HTR-8/SVneo (cell line): ENCODE measurements around the gene GLI2.

ENCODE experiments used
- DNase-seq: peaks from one replicate; pipeline ENCODE4 v3.0.0; 2011; ENCODE audit warnings: low spot score, mixed read lengths; ENCODE audit not compliant: insufficient read length
- FAIRE-seq: peaks from 2 replicates; lab custom pipeline; 2011; peaks lifted over from hg19 to GRCh38; lab: Jason Lieb, UNC

GLI2 gene

DNA sequence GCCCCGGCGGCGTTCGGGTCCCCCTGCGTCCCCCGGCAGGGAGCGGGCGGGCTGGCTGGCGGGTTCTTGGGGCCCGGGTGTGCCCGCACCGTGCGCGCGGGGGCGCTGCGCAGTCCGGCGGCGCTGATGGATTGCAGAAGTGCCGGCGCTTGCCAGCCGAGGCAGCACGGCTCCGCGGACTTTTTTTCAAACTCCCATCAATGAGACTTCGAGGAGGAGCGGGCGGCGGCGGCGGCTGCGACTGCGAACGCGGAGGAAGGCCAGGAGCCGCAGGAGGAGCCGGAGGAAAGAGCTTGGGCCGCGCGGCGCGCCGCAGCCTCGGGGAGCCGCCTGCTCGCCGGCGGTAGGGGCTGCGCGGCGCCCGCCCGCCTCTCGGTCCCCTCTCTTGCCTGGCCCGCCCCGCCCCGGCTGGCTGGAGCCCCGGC is at the start of gene GLI2:
GLI2 (plus strand) TSS at position 123 of the 425 bp plus-strand sequence. CDS start 61,453 bp downstream, outside the sequence.
- DNase-seq (peak; percentile 64), FAIRE-seq (peak; percentile 80)

DNA sequence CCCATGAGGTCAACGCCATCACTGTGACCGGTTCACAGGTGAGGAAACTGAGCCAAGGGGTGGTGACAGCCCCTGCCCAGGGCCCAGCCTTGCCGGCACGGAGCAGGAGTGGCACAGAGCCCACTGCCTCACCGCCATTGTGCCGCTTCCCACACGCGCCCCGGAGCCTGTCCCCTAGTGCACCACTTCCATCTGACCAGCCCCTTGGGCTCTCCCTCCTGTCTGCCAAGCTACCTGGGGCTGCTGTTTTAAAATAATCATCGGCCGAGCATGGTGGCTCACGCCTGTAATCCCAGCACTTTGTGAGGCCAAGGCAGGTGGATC is 49.7 kb upstream of the GLI2 start:
- FAIRE-seq (no peak), DNase-seq (no peak)

DNA sequence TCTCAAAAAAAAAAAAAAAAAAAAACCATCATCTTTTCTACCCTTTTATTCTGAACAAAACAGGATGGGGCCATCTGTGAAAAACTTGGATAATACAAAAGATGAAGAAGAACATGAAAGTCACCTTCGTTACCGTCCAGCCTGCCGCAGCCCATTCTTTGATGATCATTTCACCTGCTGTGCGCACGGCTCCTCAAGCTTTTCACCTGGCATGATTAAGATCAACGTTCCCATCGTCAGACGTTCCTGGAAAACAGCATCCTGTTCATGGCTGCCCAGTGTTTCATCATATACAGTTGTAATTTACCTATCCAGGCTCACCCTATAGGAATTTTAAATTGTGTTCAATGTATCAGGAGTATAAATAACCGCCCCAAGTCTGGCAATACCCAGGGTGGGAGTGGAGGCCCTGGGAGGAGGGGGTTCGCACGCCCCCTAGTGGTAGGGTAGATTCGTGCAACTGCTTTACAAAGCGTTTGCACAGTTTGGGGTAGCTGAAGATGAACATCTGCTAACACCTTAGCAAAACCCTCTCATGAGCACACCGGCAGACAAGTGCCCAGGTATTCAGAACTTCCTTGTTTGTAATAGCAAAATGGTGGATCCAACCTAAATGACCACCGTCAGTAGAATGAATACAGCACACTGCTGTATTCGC is 49.0 kb upstream of the GLI2 start:
- no peak for DNase-seq
- FAIRE-seq, result peak; percentile 20

DNA sequence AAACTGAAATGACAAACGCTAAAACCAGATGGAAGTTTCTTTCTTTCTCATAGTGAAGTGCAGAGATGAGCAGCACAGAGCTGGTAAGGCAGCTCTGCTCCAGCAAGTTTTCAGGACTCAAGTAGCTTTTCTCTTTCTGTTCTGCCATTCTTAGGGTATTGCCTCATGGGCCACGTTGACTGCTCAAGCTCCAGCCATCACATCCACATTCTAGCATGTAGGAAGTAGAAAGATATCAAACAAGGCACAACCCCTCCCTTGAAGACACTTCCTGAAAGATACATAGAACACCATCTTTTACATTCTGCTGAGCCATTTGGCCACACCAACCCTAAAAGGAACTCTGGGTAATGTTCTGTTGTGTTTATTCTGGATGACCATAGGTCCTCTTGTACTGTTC is 48.5 kb upstream of the GLI2 start:
- FAIRE-seq, result no peak
- DNase-seq, result no peak

DNA sequence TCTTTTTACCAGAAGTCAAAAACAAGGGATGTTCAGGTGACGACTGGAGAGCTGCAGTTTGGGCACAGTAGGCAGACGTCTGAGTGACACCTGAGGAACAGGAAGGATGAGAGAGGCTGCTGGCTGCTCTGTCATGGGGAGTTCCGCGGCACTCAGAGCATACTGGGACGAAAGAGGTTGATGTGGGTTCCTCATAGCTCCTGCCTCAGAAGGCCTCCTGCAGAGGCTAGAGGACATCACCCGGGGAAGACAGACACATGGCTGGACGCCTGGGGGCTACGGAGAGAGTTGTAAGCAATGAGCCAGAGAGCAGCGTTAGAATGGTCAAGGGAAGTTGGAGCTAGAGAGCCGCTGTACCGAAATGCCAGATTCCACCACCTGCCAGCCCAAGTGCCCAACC is 45.1 kb upstream of the GLI2 start:
- FAIRE-seq (no peak), DNase-seq (no peak)

DNA sequence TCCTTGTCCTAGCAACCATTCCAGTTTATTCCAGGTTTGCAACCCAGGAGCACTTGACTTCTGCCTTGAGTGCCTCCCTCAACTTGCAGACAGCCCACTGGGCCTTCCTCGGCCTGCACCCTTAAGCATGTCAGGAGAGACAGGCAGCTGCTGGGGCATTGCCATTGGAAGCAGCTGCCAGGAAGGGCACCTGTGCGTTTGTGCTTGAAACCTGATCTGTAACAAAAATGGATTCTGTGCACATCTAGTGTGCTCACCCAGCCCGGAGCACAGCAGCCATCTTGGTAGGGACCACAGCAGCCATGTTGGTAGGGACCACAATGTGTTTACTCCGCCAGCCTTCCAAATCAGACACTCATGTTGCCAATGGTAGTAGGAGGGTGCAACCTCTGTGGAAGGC is 44.3 kb upstream of the GLI2 start:
- no peak for DNase-seq
- no peak for FAIRE-seq

DNA sequence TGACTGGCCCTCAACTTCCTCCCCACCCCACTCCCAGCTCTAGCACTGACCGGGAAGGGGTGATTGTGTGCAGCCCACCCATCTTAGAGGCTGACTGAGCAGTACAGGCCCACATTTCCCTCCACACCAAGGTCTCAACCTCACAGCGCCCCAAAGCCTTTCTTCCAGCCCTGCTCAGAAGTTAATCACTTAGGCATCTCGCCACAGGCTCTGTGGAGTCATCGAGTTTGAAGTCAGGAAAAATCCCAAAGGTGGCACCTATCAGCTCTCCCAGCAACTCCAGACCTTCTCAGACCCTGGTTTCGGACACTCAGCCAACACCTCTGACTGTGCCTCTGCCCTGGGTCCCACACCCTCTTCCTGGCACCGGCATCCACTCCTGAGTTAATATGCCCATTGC is 43.0 kb upstream of the GLI2 start:
- DNase-seq (no peak), FAIRE-seq (no peak)

DNA sequence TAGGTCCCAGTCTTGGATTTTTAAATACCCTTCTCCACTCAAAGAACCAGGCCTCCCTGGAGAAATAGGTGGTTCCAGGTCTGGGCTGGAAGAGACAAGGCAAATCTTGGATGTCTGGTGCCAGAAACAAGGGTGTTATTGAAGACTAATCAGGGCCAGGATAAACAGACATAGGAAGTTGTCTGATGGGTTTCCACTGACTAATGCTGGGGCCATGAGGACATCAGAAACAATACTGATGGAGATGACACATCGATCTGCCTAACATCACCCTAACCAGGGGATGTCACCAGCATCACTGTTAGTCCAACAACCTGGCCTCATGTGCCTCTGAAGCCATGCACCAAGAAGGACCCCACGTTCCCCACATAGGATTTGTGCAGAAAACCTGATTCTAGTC is 42.5 kb upstream of the GLI2 start:
- DNase-seq (no peak), FAIRE-seq (no peak)

DNA sequence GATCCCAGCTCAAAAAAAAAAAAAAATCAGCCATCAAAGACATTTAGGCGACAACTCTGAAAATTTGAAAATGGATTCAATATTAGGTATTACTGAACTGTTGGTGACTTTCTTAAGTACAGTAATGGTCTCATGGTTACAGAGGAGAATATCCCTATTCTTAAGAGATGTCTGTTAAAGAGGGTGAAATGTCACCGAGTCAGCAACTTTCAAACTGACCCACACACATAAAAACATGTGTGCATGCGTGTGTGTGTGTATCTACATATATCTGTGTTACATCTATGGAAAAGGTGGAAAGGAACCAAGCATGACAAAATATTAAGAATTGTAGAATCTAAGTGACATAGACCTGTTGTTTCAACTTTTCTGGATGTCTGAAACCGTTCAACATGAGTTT is 41.6 kb upstream of the GLI2 start:
- no peak for FAIRE-seq
- no peak for DNase-seq

DNA sequence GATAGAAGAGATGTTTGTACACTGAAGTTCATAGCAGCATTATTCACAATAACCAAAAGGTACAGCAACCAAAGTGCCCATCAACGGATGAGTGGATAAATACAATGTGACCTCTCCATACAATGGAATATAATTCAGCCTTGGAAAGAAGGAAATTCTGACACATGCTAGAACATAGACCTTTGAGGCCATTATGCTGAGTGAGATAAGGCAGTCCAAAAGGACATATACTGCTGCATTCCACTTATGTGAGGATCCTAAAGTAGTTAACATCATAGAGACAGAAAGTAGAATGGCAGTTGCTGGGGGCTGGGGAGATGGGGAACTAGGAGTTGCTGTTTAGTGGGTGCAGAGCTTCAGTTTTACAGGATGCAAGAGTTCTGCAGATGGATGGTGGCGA is 38.2 kb upstream of the GLI2 start:
- no peak for FAIRE-seq
- DNase-seq, result no peak

DNA sequence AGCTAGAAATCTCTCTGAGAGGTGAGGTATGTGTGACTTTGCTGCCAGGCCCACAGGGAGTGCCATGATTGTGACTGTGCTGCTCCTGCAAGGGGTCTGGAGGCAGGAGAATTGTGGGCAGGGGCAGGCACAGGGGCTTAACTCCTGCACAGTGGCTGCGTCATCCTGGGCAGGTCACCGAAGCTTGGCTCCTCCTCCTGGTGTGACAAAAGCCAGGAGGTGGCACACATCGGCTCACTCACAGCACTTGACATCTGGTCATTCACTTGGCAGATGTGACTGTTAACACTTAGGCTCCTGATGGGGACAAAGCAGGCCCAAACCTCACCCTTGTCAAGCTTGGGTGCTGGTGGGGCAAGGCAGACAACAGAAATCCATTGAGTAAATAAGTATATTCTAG is 36.4 kb upstream of the GLI2 start:
- DNase-seq (no peak), FAIRE-seq (no peak)

DNA sequence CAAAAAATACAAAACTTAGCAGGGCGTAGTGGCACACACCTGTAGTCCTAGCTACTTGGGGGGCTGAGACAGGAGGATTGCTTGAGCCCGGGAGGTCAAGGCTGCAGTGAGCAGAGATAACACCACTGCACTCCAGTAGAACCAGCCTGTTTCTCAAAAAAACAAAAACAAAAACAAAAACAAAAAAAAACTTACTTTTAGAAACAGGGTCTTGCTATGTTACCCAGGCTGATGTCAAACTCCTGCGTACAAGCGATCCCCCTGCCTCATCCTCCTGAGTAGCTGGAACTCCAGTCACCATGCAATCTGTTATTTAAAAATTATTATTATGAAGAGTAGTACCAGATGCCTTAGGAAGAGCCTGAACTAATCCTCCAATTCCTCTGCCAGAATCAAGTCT is 35.0 kb upstream of the GLI2 start:
- no peak for FAIRE-seq
- DNase-seq, result no peak

DNA sequence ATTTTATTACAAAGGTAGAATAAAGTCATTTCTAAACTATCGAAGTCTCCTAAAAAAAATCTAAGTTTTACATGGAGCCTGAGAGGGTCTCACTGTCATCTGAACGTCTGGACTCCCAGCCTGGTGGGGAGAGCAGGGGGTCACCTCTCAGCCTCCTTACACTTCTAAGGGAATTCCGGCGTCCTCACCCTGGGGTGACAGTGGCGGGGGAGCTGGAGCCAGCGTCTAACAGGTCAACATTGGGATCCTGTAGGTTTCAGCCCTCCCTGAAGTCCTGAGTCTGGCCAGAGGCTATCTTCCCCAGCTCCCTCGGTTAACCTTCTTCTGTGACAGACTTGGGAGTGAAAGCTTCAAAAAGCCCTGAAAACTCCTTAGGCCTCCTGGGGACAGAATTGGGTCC is 34.6 kb upstream of the GLI2 start:
- DNase-seq (no peak), FAIRE-seq (no peak)

DNA sequence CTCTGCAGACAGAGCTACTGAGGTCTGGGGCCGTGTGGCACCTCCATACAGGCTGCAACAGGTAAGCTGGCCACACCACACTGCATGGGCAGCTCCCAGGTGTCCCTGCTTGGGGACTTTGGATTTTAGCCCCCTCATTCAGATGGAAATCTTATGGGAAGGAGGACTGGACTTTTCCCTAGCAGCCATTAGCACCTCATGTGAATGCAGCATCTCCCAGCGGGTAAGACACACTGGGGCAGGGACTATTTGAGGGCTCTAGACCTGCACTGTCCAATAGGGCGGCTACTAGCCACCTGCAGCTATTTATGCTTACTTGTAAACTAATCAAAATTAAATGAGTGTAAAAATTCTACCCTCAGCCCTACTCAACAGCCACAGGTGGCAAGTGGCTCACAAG is 34.2 kb upstream of the GLI2 start:
- DNase-seq (no peak), FAIRE-seq (no peak)

DNA sequence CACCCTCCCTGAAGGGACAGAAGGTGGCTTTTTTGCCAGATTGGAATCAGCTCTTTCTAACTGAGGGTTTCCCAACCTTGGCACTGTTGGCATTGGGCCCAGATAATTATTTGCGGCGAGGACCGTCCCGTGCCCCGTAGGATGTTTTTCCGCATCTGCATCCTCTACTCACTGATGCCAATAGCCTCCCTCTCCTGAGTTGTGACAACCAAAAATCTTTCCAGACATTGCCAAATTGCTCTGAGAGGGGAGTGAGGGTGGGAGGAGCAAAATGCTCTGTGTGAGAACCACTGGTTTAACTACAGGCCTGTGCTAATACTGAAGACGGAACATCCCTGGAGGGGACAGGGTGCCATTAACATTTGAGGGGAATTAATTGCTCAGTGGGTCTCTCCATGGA is 33.6 kb upstream of the GLI2 start:
- FAIRE-seq (no peak), DNase-seq (no peak)

DNA sequence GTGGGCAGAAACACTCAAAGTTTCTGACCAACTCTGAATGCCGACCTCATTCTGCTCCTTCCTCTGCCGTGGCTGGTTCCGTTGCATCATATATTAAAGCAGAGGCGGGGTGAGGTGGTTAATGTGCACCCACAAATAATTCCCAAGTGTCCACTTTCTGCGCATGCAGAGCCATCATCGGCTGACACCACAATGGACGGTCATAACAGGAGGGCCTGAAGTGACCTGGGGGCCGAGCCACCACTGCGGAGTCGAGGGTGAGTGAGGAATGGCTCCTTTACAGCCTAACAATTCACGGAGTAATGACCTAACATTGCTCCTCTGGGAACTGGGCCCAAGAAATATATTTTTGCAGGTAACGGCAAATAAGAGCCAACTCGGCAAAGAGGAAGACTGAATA is 32.9 kb upstream of the GLI2 start:
- no peak for DNase-seq
- no peak for FAIRE-seq

DNA sequence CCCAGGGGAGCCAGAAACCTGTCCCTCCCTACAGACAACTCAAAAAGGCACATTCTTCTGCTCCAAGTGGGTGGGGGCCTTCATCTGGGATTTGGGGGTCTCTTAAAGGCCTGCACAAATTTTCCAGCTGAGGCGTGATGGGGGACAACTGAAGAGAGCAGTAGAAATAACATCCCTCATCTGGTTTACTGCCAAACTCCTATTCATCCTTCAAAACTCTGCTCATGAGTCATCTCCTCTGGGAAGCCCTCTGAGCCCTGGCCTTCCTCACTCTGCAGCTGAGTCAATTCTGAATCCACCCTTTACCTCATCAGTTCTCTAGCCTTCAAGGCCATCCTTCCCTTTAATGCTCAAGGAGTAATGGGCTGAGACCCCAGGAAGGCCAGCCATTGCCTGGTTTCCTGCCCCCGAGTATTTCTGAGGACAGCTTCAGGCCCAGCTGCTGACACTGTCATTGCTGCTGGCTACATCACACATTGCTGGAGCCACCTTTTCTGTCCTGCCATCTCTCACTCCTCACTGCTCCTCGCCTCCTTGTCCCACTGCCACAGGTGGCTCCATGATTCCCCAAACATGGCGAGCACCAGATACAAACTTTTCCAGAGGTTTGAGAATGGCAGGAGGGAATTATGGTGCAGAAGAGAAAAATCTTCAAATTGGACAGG is 32.2 kb upstream of the GLI2 start:
- FAIRE-seq, result peak; percentile 83
- no peak for DNase-seq

DNA sequence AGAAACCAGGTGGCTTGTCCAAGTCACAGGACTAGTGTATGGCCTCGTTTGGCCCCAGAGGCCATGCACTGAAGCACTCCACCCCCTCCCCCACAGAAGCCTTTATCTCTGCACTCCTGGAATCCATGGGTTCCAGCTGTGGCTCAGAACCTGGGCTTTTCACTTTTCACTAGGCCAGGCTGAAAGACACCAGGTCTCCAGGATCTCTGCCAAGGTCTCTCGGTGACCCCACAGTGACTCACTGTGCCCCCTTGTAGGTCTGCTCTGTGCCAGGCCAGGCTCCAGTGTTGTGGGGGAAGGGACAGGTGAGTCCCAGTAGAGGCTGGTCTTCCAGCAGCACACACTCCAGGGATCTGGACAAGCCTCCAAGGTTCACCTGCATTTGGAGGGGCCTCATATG is 31.0 kb upstream of the GLI2 start:
- no peak for DNase-seq

DNA sequence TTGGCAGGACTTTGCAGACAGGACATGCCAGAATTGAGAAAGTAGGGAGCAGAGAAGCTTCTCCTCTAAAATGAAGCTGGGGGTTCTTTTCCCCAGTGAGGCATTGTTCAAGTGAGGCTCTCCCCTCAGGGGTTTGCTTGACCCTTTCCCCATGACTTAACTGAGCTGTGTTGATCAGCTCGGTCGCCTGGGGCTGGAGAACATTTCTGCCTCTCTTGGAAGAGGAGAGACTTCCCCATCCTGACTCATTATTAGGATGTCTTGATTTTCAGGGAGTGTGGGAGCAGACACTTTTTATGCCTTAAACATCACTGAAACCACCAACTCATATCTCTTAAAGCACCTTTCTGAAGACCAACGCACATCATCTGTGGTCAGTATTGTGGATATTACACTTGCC is 27.9 kb upstream of the GLI2 start:
- DNase-seq, result no peak
- no peak for FAIRE-seq

More for the DNA sequence above, 31.0 kb upstream of the GLI2 start:
- FAIRE-seq, result no peak

DNA sequence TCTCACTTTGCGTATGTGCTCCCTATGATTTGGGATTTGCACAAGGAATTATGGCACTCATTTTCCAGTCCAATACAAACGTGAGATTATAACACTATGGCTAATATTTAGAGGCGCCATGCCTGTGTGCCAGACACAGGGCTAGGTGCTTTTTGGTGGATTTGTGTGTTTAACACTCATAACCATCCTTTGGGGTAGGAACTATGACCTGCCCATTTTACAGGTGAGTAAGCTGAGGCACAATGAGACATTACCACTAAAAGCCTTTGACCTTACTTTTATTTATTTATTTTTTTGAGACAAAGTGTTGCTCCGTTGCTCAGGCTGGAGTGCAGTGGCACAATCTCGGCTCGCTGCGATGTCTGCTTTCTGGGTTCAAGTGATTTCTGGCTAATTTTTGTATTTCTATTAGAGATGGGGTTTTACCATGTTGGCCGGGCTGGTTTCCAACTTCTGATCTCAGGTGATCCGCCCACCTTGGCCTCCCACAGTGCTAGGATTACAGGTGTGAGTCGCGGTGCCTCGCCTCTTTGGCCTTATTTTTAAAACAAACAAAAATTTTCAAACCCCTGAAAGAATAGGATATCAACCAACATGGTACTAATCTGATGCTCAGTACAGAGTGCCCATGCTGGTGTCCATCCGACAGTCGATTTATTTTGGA is 26.6 kb upstream of the GLI2 start:
- no peak for DNase-seq
- no peak for FAIRE-seq

DNA sequence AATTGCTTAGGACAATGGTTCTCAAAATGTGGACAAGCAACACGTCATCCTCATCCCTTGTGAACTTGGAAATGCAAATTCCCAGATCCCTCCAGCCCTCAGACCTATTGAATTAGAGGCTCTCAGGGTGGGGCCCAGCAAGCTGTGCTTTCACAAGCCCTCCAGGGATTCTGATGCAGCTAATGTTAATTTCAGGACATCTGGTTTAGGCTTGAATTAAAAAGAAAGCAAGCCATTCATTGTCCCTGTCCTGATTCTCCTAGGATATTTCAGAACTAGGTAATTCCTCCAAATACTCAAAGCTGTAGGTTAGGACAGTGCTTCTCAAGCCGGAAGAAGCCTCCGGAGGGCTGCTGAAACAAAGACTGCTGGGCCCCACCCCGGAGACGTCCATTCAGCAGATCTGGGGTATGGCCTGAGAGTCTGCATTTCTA is 26.0 kb upstream of the GLI2 start:
- FAIRE-seq (no peak), DNase-seq (no peak)

DNA sequence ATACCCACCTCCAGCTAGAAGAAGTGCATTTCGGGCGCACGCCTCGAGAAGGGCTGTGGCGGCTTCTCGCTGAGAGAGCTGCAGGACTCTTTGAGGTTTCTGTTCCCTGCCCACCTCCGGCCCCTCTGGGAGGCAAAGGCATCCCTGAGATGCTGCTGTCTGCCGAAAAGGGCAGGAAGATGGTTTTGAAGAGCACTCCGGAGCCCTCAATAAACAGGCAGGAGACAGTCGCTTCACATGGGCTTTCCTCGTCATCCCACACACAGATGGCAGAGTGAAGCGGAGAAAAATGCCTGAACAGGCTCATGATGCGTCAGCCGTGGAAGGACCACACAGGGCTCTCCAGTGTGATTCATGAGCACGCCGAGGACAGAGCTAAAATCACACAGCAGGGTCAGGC is 25.4 kb upstream of the GLI2 start:
- DNase-seq, result no peak
- FAIRE-seq, result no peak
